Sigmoid colon (tissue), 7 donors: Measurements from ENCODE around the gene GMDS. TPM values are rescaled to one million over a fixed set of nuclear protein-coding genes. Genes with fewer than 3 reads are reported as not detected.
A peak's percentile ranks its signal among the peaks of the same experiment; 100 is the strongest.

Experiments
- DNase-seq: peaks from one replicate; pipeline ENCODE4 v3.0.0-alpha.2; 2019
- H3K27ac ChIP-seq, 4 donors: fragments of 200-600 bp; sonication (generic); one replicate each; pipeline ENCODE4 v1.5.1; 2016 to 2019; ENCODE audit warnings: mild to moderate bottlenecking in 1 of 4
- H3K27me3 ChIP-seq, 3 donors: fragments of 200-600 bp; sonication (generic); one replicate each; pipeline ENCODE4 v1.5.1; 2019; ENCODE audit warnings: mild to moderate bottlenecking in 1 of 3
- H3K36me3 ChIP-seq, 4 donors: fragments of 200-600 bp; sonication (generic); one replicate each; pipeline ENCODE4 v1.5.1; 2016 to 2019
- H3K4me1 ChIP-seq, 4 donors: fragments of 200-600 bp; sonication (generic); one replicate each; pipeline ENCODE4 v1.5.1; 2017 to 2019
- H3K4me3 ChIP-seq, 4 donors: fragments of 200-600 bp; sonication (generic); one replicate each; pipeline ENCODE4 v1.5.1; 2017 to 2019; ENCODE audit warnings: mild to moderate bottlenecking in 2 of 4, moderate library complexity in 1 of 4
- H3K9me3 ChIP-seq, 4 donors: fragments of 200-600 bp in 3 of 4; sonication (generic) in 3 of 4; one replicate each; pipeline versions ENCODE4 v1.5.1 to v1.6.1; 2013 to 2019
- CTCF ChIP-seq, 4 experiments: fragments of 450-650 bp in 3 of 4; fragments of 200-600 bp in 1 of 4; IDR thresholded peaks; one replicate each; pipeline ENCODE4 v1.5.1; 2016 to 2019; ENCODE audit warnings: antibody characterized with exemption in 4 of 4, mild to moderate bottlenecking in 3 of 4, moderate library complexity in 2 of 4
- EP300 ChIP-seq, 4 donors: sonication (generic); formaldehyde crosslinking; IDR thresholded peaks; one replicate each; pipeline ENCODE4 v1.6.1; 2017; ENCODE audit warnings: antibody characterized with exemption in 4 of 4
- POLR2A ChIP-seq, 2 donors: fragments of 450-650 bp; IDR thresholded peaks; one replicate each; pipeline ENCODE4 v1.6.1; 2016; ENCODE audit warnings: antibody characterized with exemption in 2 of 2, mild to moderate bottlenecking in 2 of 2, moderate library complexity in 2 of 2
- POLR2AphosphoS5 ChIP-seq, 4 donors: sonication (generic); formaldehyde crosslinking; IDR thresholded peaks; one replicate each; pipeline ENCODE4 v1.6.1; 2017; ENCODE audit warnings: antibody characterized with exemption in 4 of 4
- WGBS, 2 donors: extraction: QIAGEN DNeasy Blood & Tissue Kit; methylation state at CpG; one replicate each; pipeline ENCODE4 v1.1.7; 2013; 5-methylcytosine and 5-hydroxymethylcytosine counted together
- intact Hi-C: fragments of 100-400 bp; cut with DNase I; formaldehyde crosslinking; loops from one replicate; pipeline ENCODE4 v1.15.1; 2023
- polyA plus RNA-seq, 3 donors: library from polyadenylated mRNA; stranded (reverse); fragments of 200-250 nt; gene quantifications; one replicate each; pipeline ENCODE4 v1.2.3, GENCODE V29; 2013
- total RNA-seq, 4 donors: library from RNA; depleted of rRNA; stranded (reverse); fragments of >200 nt; gene quantifications; one replicate each; pipeline ENCODE4 v1.1.0, GENCODE V29; 2016
- donor health status: healthy with polysubstance abuse.
- donor health status: Bipolar disorder and iron deficiency.
- donor health status: healthy.

GMDS gene
- total and polyA plus RNA-seq, 7 donors = 3.1 to 173 (median 9.4) TPM

DNA sequence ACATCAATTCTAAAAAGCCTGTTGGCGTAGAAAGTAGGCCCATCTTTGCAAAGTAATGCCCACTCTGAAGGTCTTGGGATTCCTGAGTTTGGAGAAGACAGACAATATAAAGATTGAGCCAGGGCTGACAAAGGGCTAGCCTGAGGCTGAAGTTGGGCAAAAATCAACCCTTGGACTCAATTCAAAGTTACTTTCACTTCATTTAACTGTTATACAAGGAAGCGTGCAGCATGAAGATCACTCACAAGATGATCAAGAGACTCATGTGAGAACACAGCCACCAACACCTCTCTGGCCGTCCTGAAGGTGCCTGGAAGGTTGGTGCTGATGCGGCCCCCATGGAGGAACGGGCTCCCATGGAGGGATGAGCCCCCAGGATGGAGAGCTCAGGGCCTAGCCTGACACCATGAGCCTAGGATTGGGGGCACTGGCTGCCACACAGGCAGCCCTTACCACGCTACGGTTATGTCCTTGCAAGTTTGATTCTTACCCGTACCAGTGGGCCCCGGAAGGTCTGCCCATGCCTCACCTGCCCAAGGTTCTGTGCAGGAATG is 609.1 kb downstream of the GMDS start:
- intact Hi-C loops = no loop called here
- no peak overlapping the region for H3K4me3 ChIP-seq
- no peak overlapping the region for H3K27ac ChIP-seq
- no peaks in the 10 kb centered on the region for H3K9me3 ChIP-seq
- H3K36me3 ChIP-seq = no peaks in the 10 kb centered on the region
- no peak for TF ChIP-seq EP300 (IDR thresholded peaks at IDR 0.05)
- no peak for TF ChIP-seq POLR2AphosphoS5 (IDR thresholded peaks at IDR 0.05)
- TF ChIP-seq POLR2A (IDR thresholded peaks at IDR 0.05) = no peak
- TF ChIP-seq CTCF (IDR thresholded peaks at IDR 0.05) = no peak
- peak; percentile 40 for DNase-seq
- H3K4me1 ChIP-seq = no peaks in the 10 kb centered on the region
- H3K27me3 ChIP-seq = peaks cover 0 to 13% (median 0%) of the 10 kb centered on the region in 3 donors
- 90 to 93% methylated on average over 9 of the region's 9 CpGs for WGBS, 2 donors

DNA sequence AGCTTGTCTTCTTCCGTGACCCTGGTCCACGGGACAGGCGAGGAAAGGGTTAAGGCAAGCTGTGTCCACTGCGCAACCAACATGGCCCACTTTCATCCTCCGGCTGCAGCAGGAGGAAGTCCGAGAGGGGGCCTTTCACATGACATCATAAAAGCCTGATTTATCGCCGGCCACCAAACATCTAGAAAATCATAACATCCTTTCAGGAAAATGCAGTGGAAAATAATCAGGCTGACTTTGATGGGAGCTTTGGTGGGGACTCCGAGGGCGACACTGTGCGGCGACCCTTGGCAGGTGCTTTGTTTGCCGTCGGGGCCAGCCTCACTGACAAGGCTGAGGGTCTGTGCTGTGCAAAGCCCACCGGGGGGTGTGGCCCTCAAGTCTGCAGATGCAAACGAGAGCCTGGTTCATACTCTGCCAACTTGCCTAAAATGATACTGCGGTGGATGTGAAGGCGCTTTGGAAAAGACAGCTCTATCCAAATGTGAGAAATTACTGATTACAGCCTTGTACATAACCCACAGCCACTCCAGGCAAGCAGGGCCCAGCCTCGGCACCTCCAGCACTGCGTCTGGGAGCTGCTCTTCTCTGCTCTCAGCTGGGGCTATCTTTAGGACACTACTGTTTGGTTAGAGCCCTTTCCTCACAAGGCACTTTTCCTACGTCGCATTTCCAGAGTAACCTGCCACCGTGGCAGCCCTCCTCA is 609.9 kb downstream of the GMDS start:
- Histone ChIP-seq H3K4me1 (no peaks in the 10 kb centered on the region), H3K27ac (no peak overlapping the region), H3K36me3 (no peaks in the 10 kb centered on the region), H3K4me3 (no peak overlapping the region), H3K9me3 (no peaks in the 10 kb centered on the region), H3K27me3 (peaks cover 0 to 17% (median 0%) of the 10 kb centered on the region in 3 donors)
- no peak for TF ChIP-seq CTCF (IDR thresholded peaks at IDR 0.05)
- no peak for TF ChIP-seq EP300 (IDR thresholded peaks at IDR 0.05)
- TF ChIP-seq POLR2AphosphoS5 (IDR thresholded peaks at IDR 0.05) = no peak
- 81 to 89% methylated on average over 23 of the region's 23 CpGs for WGBS, 2 donors
- intact Hi-C loops = no loop called here
- peak; percentile 50 for DNase-seq

GRCh38 chr6:1634081-1634480 is 611.3 kb downstream of the GMDS start:
- no peak overlapping the region for H3K4me3 ChIP-seq
- TF ChIP-seq EP300 (IDR thresholded peaks at IDR 0.05) (no peak), POLR2AphosphoS5 (IDR thresholded peaks at IDR 0.05) (no peak), CTCF (IDR thresholded peaks at IDR 0.05) (no peak), POLR2A (IDR thresholded peaks at IDR 0.05) (no peak)
- H3K36me3 ChIP-seq = no peaks in the 10 kb centered on the region
- H3K27me3 ChIP-seq = peaks cover 3 to 30% (median 12%) of the 10 kb centered on the region in 3 donors
- no peaks in the 10 kb centered on the region for H3K4me1 ChIP-seq
- no peaks in the 10 kb centered on the region for H3K9me3 ChIP-seq
- 95 to 98% methylated on average over 4 of the region's 4 CpGs for WGBS, 2 donors
- DNase-seq = peak; percentile 11
- H3K27ac ChIP-seq = no peak overlapping the region
- intact Hi-C loops = no loop called here

DNA sequence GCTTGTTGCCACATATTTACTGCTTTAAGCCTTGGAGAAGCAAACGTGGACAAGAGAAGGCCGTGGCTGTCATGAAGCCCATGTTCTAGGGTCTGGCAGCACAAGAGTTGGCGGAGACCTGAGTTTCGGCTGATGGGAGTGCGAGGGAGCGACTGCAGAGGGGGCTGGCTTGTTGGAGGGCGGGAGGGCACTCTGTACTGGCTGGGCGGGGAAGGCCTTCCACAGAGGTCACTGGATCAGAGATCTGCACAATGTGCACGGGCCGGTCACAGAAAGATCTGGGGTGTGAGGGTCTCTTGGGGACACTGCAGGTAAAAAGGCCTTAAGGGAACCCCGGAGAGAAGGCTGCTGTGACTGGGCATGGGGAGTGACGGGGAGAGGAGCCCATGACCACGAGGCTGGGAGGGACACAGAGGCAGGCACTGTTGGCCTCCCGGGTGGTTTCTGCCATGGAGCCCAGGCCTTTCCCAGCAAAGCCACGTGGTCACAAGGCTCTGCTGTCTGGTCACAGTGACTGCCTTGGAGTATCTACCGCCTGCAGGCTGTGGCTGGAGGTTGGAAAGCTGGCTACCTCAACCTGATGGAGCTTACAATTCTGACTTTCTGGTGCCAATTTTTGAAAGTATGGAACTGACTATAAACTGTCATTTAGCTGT is 611.9 kb downstream of the GMDS start:
- Histone ChIP-seq H3K27ac (no peak overlapping the region), H3K36me3 (no peaks in the 10 kb centered on the region), H3K4me1 (no peaks in the 10 kb centered on the region), H3K4me3 (no peak overlapping the region), H3K9me3 (no peaks in the 10 kb centered on the region), H3K27me3 (peaks cover 3 to 35% (median 17%) of the 10 kb centered on the region in 3 donors)
- peak; percentile 48 for DNase-seq
- intact Hi-C loops = no loop called here
- TF ChIP-seq POLR2A (IDR thresholded peaks at IDR 0.05) (no peak), EP300 (IDR thresholded peaks at IDR 0.05) (no peak)
- WGBS, 2 donors = 95 to 96% methylated on average over 16 of the region's 16 CpGs

GRCh38 chr6:1631251-1631650 is 614.2 kb downstream of the GMDS start:
- Histone ChIP-seq H3K4me1 (no peaks in the 10 kb centered on the region), H3K9me3 (no peaks in the 10 kb centered on the region), H3K27me3 (peaks cover 23 to 58% (median 39%) of the 10 kb centered on the region in 3 donors), H3K36me3 (no peaks in the 10 kb centered on the region), H3K4me3 (no peak overlapping the region), H3K27ac (no peak overlapping the region)
- intact Hi-C loops = no loop called here
- WGBS, 2 donors = 86 to 96% methylated on average over 4 of the region's 4 CpGs
- DNase-seq = no peak
- TF ChIP-seq POLR2A (IDR thresholded peaks at IDR 0.05) (no peak), EP300 (IDR thresholded peaks at IDR 0.05) (no peak), POLR2AphosphoS5 (IDR thresholded peaks at IDR 0.05) (no peak), CTCF (IDR thresholded peaks at IDR 0.05) (no peak)
